Stimulated activated CD4-positive, alpha-beta T cell treated with anti-CD3 and anti-CD28 coated beads, Interleukin-1b, Interleukin-23, amount 100 ng/mL, for 24 hours (primary cell): ENCODE results near the gene OR5J2.
"Not testable (repeated sequence)": the region's sequence is repeated elsewhere in the genome, so short reads cannot be mapped to it uniquely, and the experiment has no call there.

Experiments used
- DNase-seq, 4 experiments: peaks; one replicate each; pipeline ENCODE4 v3.0.0-alpha.2; 2020; ENCODE audit warnings: low read depth in 4 of 4, low spot score in 1 of 4

OR5J2 gene

DNA sequence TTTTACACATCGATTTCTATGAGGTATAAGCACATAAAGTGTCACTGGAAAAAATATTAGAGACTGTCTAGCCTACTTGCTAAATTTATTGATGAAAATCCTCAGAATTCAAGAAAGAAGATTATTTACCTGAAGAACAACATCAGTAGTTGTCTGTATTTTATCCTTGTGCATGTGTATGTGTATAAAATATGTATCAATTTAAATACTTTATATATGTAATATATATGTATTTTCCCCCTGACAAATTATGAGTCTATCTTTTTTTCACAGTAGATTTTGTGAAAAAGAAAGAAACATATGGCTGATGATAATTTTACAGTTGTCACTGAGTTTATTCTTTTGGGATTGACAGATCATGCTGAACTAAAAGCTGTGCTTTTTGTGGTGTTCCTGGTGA is at the start of gene OR5J2:
Gene OR5J2, plus strand, starts transcription at position 301 of the 400 bp plus-strand sequence. Its CDS starts 0 bp downstream, at position 301.
- DNase-seq: no peak

GRCh38 chr11:56140151-56140661 is 36.2 kb upstream of the OR5J2 start, which contains the start of gene OR8J3:
OR8J3 (minus strand) TSS chr11:56140201; CDS start chr11:56137718, 2,483 bp downstream.
- DNase-seq: no peak

- not testable (repeated sequence) for DNase-seq
Observed at GRCh38 chr11:56143681-56144080, 32.7 kb upstream of the OR5J2 start.

DNA sequence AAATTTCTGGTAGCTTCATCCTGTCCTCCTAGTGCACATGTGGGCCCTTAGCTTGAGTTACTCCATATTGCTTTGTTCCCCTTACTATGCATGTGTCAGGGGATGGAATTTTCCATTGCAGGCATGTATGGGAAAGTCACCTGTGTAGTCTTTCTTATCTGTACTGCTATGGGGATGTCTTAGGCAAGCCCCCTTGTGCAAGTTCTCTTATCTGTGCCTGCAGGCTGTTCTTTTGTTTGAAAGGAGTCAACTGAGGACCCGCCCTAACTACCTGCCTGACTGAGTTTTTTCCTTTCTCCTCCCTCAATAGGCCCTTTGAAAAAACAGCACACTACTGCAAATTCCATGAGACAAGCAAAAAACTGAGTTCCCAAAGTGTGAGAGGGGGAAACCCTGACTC is 25.0 kb upstream of the OR5J2 start:
- DNase-seq: no peak

DNA sequence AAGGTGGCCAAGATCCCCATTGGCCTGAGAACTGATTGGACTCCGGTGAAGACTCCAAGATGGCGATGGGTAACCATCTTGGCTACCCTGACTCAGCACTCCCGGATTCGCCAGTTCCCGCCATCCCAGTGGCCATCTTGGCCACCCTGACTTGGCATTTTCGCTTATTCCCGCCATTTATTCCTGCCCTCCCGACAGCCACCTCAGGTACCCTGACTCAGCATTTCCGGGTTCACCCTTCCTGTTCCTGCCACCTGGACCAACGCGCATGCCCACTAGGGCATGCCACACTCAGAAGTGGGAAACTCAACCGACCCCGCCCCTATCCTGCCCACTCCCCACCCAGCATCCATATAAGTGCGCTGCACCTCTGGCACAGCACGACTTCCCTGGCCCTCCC is 24.1 kb upstream of the OR5J2 start:
- DNase-seq: no peak

DNA sequence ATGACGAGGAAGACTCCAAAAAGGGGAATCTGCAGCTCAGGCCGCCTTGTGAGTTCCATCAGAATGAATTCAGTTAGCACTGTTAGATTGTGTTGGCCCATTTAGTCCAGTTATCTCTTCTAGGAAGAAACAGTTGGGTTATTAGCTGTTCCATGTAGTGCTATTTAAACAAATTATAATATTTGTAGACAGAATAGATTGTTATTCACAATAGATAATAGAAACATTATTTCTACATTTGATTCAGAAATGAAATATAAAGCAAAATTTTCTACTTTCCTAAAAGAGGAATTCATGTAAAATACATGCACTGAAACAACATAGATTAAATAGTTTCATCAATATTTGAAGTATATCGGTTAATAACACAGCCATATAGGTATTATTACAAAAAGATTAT is 16.2 kb upstream of the OR5J2 start, which contains the start of gene OR8K5:
Gene OR8K5, minus strand, starts transcription at position 101 of the 400 bp plus-strand sequence. Its CDS starts 0 bp downstream, at position 101.
- DNase-seq: no peak

DNA sequence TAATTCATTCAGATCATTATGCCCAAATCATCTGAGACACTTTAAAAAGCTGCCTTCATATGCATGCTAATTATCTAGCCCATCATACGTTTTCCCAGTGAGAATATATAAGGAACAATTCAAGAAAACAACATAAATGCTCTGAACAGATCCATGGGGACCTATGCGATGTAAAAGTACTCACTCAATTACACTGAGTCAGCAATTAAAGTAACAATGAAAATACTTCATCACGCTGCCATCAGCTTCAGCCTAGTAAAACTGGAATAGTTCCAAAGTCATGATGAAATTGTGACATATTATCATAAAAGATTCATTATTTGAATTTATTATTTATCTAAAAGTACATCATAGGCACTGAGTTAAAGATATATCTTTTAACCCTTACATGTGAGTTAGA is 12.6 kb upstream of the OR5J2 start:
- DNase-seq: no peak

GRCh38 chr11:56172256-56172830 is 4.1 kb upstream of the OR5J2 start:
- DNase-seq: no peak

GRCh38 chr11:56183459-56183858 is 7.0 kb downstream of the OR5J2 start:
- no peak for DNase-seq

DNA sequence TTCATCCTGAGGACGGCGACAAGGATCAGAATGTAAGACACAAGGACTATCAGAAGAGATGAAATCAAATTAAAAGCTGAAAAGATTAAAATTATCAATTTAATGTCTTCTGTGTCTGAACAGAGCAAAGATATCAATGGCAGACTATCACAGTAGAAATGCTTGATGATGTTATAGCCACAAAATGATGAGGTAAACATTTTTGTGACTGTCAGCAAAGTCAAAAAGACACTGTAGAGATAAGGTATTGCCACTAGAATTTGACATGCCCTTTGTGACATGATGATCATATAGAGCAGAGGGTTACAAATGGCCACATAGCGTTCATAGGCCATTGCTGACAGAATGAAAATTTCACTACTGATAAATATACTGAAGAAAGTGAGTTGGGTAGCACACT is 12.2 kb downstream of the OR5J2 start:
- no peak for DNase-seq

- DNase-seq: no peak
Observed at GRCh38 chr11:56196705-56197104, 20.3 kb downstream of the OR5J2 start.

GRCh38 chr11:56197367-56197766 is 20.9 kb downstream of the OR5J2 start:
- no peak for DNase-seq

GRCh38 chr11:56207790-56208189 is 31.4 kb downstream of the OR5J2 start:
- DNase-seq: no peak

- no peak for DNase-seq
Observed at GRCh38 chr11:56214537-56214936, 38.1 kb downstream of the OR5J2 start.

GRCh38 chr11:56219735-56220134 is 43.3 kb downstream of the OR5J2 start:
- not testable (repeated sequence) for DNase-seq
